Measurements from ENCODE around the gene EMC1. TPM values are rescaled to one million over a fixed set of nuclear protein-coding genes. Genes with fewer than 3 reads are reported as not detected.
"Not testable (repeated sequence)": the region's sequence is repeated elsewhere in the genome, so short reads cannot be mapped to it uniquely, and the experiment has no call there.

Gene EMC1
- total RNA-seq, 1 experiment from 2014 or later = 40.7 TPM

GRCh38 chr1:19220080-19220846 is 31.1 kb downstream of the EMC1 start:
- H3K27me3 ChIP-seq (ENCODE audit: insufficient read depth, low read depth) = no peaks in the 10 kb centered on the region
- CTCF ChIA-PET = no interaction called here

GRCh38 chr1:19219451-19219850 is 31.9 kb downstream of the EMC1 start:
- intact Hi-C loops (cut with micrococcal nuclease; ENCODE audit: unreplicated experiment) = no loop called here
- Histone ChIP-seq H3K4me1 (replicated peaks; ENCODE audit: insufficient read depth) (no peaks in the 10 kb centered on the region), H4K20me1 (ENCODE audit: insufficient read depth) (no peaks in the 10 kb centered on the region), H3K79me2 (ENCODE audit: low read depth) (no peaks in the 10 kb centered on the region), H3K9me3 (ENCODE audit: insufficient read depth, low read depth) (no peaks in the 10 kb centered on the region), H3K4me3 (no peak overlapping the region), H2AFZ (no peak overlapping the region), H3K27ac (no peak overlapping the region), H3K9me2 (ENCODE audit: insufficient read depth) (no peaks in the 10 kb centered on the region), H3K4me2 (no peak overlapping the region), H3K36me3 (ENCODE audit: low read depth) (peaks cover 14% of the 10 kb centered on the region; the same call in 1 of the 2 replicates), H3F3A (ENCODE audit: insufficient read depth, low read depth) (no peaks in the 10 kb centered on the region), H3K27me3 (ENCODE audit: insufficient read depth, low read depth) (no peaks in the 10 kb centered on the region)
- CTCF ChIA-PET = no interaction called here
- no peak for DNase-seq
- POLR2A ChIA-PET (ENCODE audit: unreplicated experiment) = no interaction called here
- no peak for TF ChIP-seq EZH2 (IDR thresholded peaks at IDR 0.05; ENCODE audit: low read depth)
- TF ChIP-seq CTCF (conservative IDR thresholded peaks at IDR 0.05) = no peak
- BruUV-seq (replicated peaks) = no TSS peak

More at GRCh38 chr1:19220080-19220846, 31.1 kb downstream of the EMC1 start:
- TF ChIP-seq CTCF (conservative IDR thresholded peaks at IDR 0.05) = no peak
- TF ChIP-seq EZH2 (IDR thresholded peaks at IDR 0.05; ENCODE audit: low read depth) = no peak
- H3K4me3 ChIP-seq = no peak overlapping the region
- H4K20me1 ChIP-seq (ENCODE audit: insufficient read depth) = no peaks in the 10 kb centered on the region
- no peaks in the 10 kb centered on the region for H3K9me2 ChIP-seq (ENCODE audit: insufficient read depth)
- no peak overlapping the region for H2AFZ ChIP-seq
- intact Hi-C loops (cut with micrococcal nuclease; ENCODE audit: unreplicated experiment) = no loop called here
- no TSS peak for BruUV-seq (replicated peaks)
- no peaks in the 10 kb centered on the region for H3K9me3 ChIP-seq (ENCODE audit: insufficient read depth, low read depth)
- H3K4me1 ChIP-seq (replicated peaks; ENCODE audit: insufficient read depth) = no peaks in the 10 kb centered on the region
- no peak overlapping the region for H3K27ac ChIP-seq
- peaks cover 14% of the 10 kb centered on the region; the same call in 1 of the 2 replicates for H3K36me3 ChIP-seq (ENCODE audit: low read depth)
- POLR2A ChIA-PET (ENCODE audit: unreplicated experiment) = no interaction called here
- H3K4me2 ChIP-seq = no peak overlapping the region
- H3F3A ChIP-seq (ENCODE audit: insufficient read depth, low read depth) = no peaks in the 10 kb centered on the region
- no peak for DNase-seq
- no peaks in the 10 kb centered on the region for H3K79me2 ChIP-seq (ENCODE audit: low read depth)

- H3K27ac ChIP-seq; H3K27me3 ChIP-seq (ENCODE audit: insufficient read depth, low read depth); H3K4me2 ChIP-seq; H3K9me2 ChIP-seq (ENCODE audit: insufficient read depth); intact Hi-C loops (cut with micrococcal nuclease; ENCODE audit: unreplicated experiment); H3K9me3 ChIP-seq (ENCODE audit: insufficient read depth, low read depth); BruUV-seq (replicated peaks); H4K20me1 ChIP-seq (ENCODE audit: insufficient read depth); POLR2A ChIA-PET (ENCODE audit: unreplicated experiment); H3K4me3 ChIP-seq; H3F3A ChIP-seq (ENCODE audit: insufficient read depth, low read depth); H3K4me1 ChIP-seq (replicated peaks; ENCODE audit: insufficient read depth); DNase-seq; H2AFZ ChIP-seq: not testable (repeated sequence)
- Histone ChIP-seq H3K36me3 (ENCODE audit: low read depth) (peaks cover 14% of the 10 kb centered on the region; the same call in 1 of the 2 replicates), H3K79me2 (ENCODE audit: low read depth) (peaks cover 14% of the 10 kb centered on the region)
- CTCF ChIA-PET = interaction anchor here (0.6 kb wide), 1 partner anchor 125 kb away, joined by 8 read pairs; no protein-coding TSS in a partner anchor
These were observed 34.7 kb downstream of the EMC1 start for GRCh38 chr1:19216585-19216984.
